ENCODE measurements around the gene MLLT6.
A peak's percentile ranks its signal among the peaks of the same experiment; 100 is the strongest.

The MLLT6 gene

GRCh38 chr17:38732376-38733281, 27.6 kb downstream of the MLLT6 start:
- no peak for DNase-seq (ENCODE audit: low read depth)
- TF ChIP-seq CTCF (conservative IDR thresholded peaks at IDR 0.05; ENCODE audit: control insufficient read depth, insufficient read depth, low read depth, low read length): no peak
- H3K4me3 ChIP-seq (ENCODE audit: control insufficient read depth, low read depth, low read length): no peak overlapping the region

- no peak overlapping the region for H3K4me3 ChIP-seq (ENCODE audit: control insufficient read depth, low read depth, low read length)
- TF ChIP-seq CTCF (conservative IDR thresholded peaks at IDR 0.05; ENCODE audit: control insufficient read depth, insufficient read depth, low read depth, low read length): no peak
- DNase-seq (ENCODE audit: low read depth): no peak
Measured at GRCh38 chr17:38733282-38733981, 28.4 kb downstream of the MLLT6 start.

- peak; percentile 18 for TF ChIP-seq CTCF (conservative IDR thresholded peaks at IDR 0.05; ENCODE audit: control insufficient read depth, insufficient read depth, low read depth, low read length)
- DNase-seq (ENCODE audit: low read depth): no peak
- no peak overlapping the region for H3K4me3 ChIP-seq (ENCODE audit: control insufficient read depth, low read depth, low read length)
Measured at GRCh38 chr17:38733982-38734973, 29.2 kb downstream of the MLLT6 start.

GRCh38 chr17:38735161-38735997, 30.3 kb downstream of the MLLT6 start:
- no peak overlapping the region for H3K4me3 ChIP-seq (ENCODE audit: control insufficient read depth, low read depth, low read length)
- no peak for DNase-seq (ENCODE audit: low read depth)
- peak; percentile 85 for TF ChIP-seq CTCF (conservative IDR thresholded peaks at IDR 0.05; ENCODE audit: control insufficient read depth, insufficient read depth, low read depth, low read length)

- no peak for TF ChIP-seq CTCF (conservative IDR thresholded peaks at IDR 0.05; ENCODE audit: control insufficient read depth, insufficient read depth, low read depth, low read length)
- no peak for DNase-seq (ENCODE audit: low read depth)
- H3K4me3 ChIP-seq (ENCODE audit: control insufficient read depth, low read depth, low read length): no peak overlapping the region
Measured at GRCh38 chr17:38738007-38738662, 33.1 kb downstream of the MLLT6 start.

All from fibroblast of mammary gland (primary cell).